NCI-H1048 (cell line): ENCODE data around the gene TCOF1.
"Not testable (repeated sequence)": the region's sequence is repeated elsewhere in the genome, so short reads cannot be mapped to it uniquely, and the experiment has no call there.

Source experiments
- DNase-seq: peaks from one replicate; lab custom pipeline; 2025; lab: John Stamatoyannopoulos, UW

TCOF1 gene

GRCh38 chr5:150406103-150406722 lies 48.7 kb downstream of the TCOF1 start:
- no peak for DNase-seq

- DNase-seq: no peak
These were observed 49.2 kb downstream of the TCOF1 start for GRCh38 chr5:150406723-150407095.

- no peak for DNase-seq
These were observed 49.7 kb downstream of the TCOF1 start for GRCh38 chr5:150407096-150407720.

- DNase-seq: no peak
These were observed 50.9 kb downstream of the TCOF1 start for GRCh38 chr5:150408231-150408943.

- DNase-seq: peak; percentile 75
These were observed 52.4 kb downstream of the TCOF1 start for GRCh38 chr5:150409638-150410523.

GRCh38 chr5:150410524-150411244 lies 53.2 kb downstream of the TCOF1 start:
- peak; percentile 56 for DNase-seq

- no peak for DNase-seq
These were observed 53.9 kb downstream of the TCOF1 start for GRCh38 chr5:150411245-150411979.

- no peak for DNase-seq
These were observed 55.0 kb downstream of the TCOF1 start, which contains the start of gene CD74 for GRCh38 chr5:150412319-150413175. TSS of gene CD74 (minus strand) at chr5:150412910. CDS start at chr5:150412749, 161 bp downstream.

GRCh38 chr5:150413176-150413901 lies 55.8 kb downstream of the TCOF1 start:
- DNase-seq: no peak

- DNase-seq: not testable (repeated sequence)
These were observed 56.6 kb downstream of the TCOF1 start for GRCh38 chr5:150413902-150414790.

GRCh38 chr5:150419630-150420270 lies 62.3 kb downstream of the TCOF1 start:
- no peak for DNase-seq

- DNase-seq: no peak
These were observed 64.6 kb downstream of the TCOF1 start for GRCh38 chr5:150422075-150422474.

GRCh38 chr5:150422758-150423157 lies 65.3 kb downstream of the TCOF1 start:
- DNase-seq: no peak

- DNase-seq: not testable (repeated sequence)
These were observed 68.7 kb downstream of the TCOF1 start for GRCh38 chr5:150426165-150426564.

- DNase-seq: no peak
These were observed 70.8 kb downstream of the TCOF1 start for GRCh38 chr5:150428106-150428876.

GRCh38 chr5:150428978-150429377 lies 71.5 kb downstream of the TCOF1 start:
- DNase-seq: no peak

GRCh38 chr5:150429410-150429873 lies 71.9 kb downstream of the TCOF1 start:
- no peak for DNase-seq
